ENCODE measurements around the gene SCFD2.

GRCh38 chr4:53378171-53378482 lies 12.3 kb upstream of the SCFD2 start:
- TF ChIP-seq CTCF (IDR thresholded peaks at IDR 0.05) (no peak), POLR2A (IDR thresholded peaks at IDR 0.05) (no peak)
